PC-3 (cell line): ENCODE data around the gene EXOC6. TPM values are rescaled to one million over a fixed set of nuclear protein-coding genes. Genes with fewer than 3 reads are reported as not detected.

Experiments used
- ATAC-seq: fragments of 200-7000 bp; cut with Tn5 transposase; 2 replicates; pipeline ENCODE4 v1.9.1; 2020; ENCODE audit warnings: mild to moderate bottlenecking, moderate library complexity
- BruUV-seq: library from RNA; stranded (reverse); fragments of 400-500 nt; replicated peaks from 2 replicates; lab custom pipeline; 2021; lab: Mats Ljungman, UMichigan
- CTCF ChIA-PET: fragments of 300-600 bp; sonication (Branson Sonifier 250); formaldehyde crosslinking; loops from one replicate; lab custom pipeline; 2022; ENCODE audit warnings: antibody characterized with exemption; lab: Charles Lee
- POLR2A ChIA-PET: fragments of 300-600 bp; sonication (Branson Sonifier 250); formaldehyde crosslinking; loops from one replicate; lab custom pipeline; 2022; ENCODE audit warnings: antibody characterized with exemption; ENCODE audit not compliant: unreplicated experiment; lab: Charles Lee
- DNase-seq: peaks from one replicate; pipeline ENCODE4 v3.0.0-alpha.2; 2015
- H2AFZ ChIP-seq: fragments of 300-600 bp; sonication (generic); 2 replicates; pipeline ENCODE4 v1.6.0; 2016; ENCODE audit warnings: antibody characterized with exemption, low read length
- H3F3A ChIP-seq: fragments of 300-600 bp; sonication (generic); one replicate; pipeline ENCODE4 v1.6.0; 2017; ENCODE audit warnings: antibody characterized with exemption, low read length, control low read depth, mild to moderate bottlenecking; ENCODE audit not compliant: unreplicated experiment
- H3K27ac ChIP-seq: fragments of 300-600 bp; sonication (generic); 2 replicates; pipeline ENCODE4 v1.5.1; 2016; ENCODE audit warnings: mild to moderate bottlenecking, low read length
- H3K27me3 ChIP-seq: fragments of 300-600 bp; sonication (generic); 2 replicates; pipeline ENCODE4 v1.6.1; 2016; ENCODE audit warnings: low read length, mixed read lengths
- H3K36me3 ChIP-seq: fragments of 300-600 bp; sonication (generic); 2 replicates; pipeline ENCODE4 v1.6.1; 2016; ENCODE audit warnings: low read depth, mixed run types, low read length, mixed read lengths
- H3K4me1 ChIP-seq: fragments of 300-600 bp; sonication (generic); 2 replicates; pipeline ENCODE4 v1.5.1; 2016; ENCODE audit warnings: low read length; ENCODE audit not compliant: insufficient read depth
- H3K4me2 ChIP-seq: fragments of 300-600 bp; sonication (generic); 2 replicates; pipeline ENCODE4 v1.6.0; 2016; ENCODE audit warnings: low read length
- H3K4me3 ChIP-seq: fragments of 300-600 bp; sonication (generic); 2 replicates; pipeline ENCODE4 v1.5.1; 2016; ENCODE audit warnings: mild to moderate bottlenecking, low read length, mixed read lengths
- H3K79me2 ChIP-seq: fragments of 300-600 bp; sonication (generic); 2 replicates; pipeline ENCODE4 v1.6.1; 2017; ENCODE audit warnings: low read length, mixed read lengths
- H3K9ac ChIP-seq: fragments of 300-600 bp; sonication (generic); 2 replicates; pipeline ENCODE4 v1.6.0; 2016; ENCODE audit warnings: mild to moderate bottlenecking, low read length
- H3K9me2 ChIP-seq: fragments of 300-600 bp; sonication (generic); replicated peaks from 2 replicates; pipeline ENCODE4 v1.6.1; 2016; ENCODE audit warnings: mixed run types, low read length, mixed read lengths
- H3K9me3 ChIP-seq: fragments of 300-600 bp; sonication (generic); 2 replicates; pipeline ENCODE4 v1.6.1; 2016; ENCODE audit warnings: low read length, mixed read lengths
- H4K20me1 ChIP-seq: fragments of 300-600 bp; sonication (generic); 2 replicates; pipeline ENCODE4 v1.6.1; 2016; ENCODE audit warnings: low read length, mixed read lengths
- CTCF ChIP-seq: fragments of 300-600 bp; sonication (generic); conservative IDR thresholded peaks from 2 replicates; pipeline ENCODE4 v1.5.1; 2017; ENCODE audit warnings: antibody characterized with exemption, low read depth, mild to moderate bottlenecking, low read length
- EZH2 ChIP-seq: fragments of 300-600 bp; sonication (generic); IDR thresholded peaks from one replicate; pipeline ENCODE4 v1.6.1; 2017; ENCODE audit warnings: antibody characterized with exemption, mild to moderate bottlenecking, low read length; ENCODE audit not compliant: unreplicated experiment
- EZH2phosphoT487 ChIP-seq: fragments of 300-600 bp; sonication (generic); IDR thresholded peaks from 2 replicates; pipeline ENCODE4 v1.6.1; 2018; ENCODE audit warnings: mild to moderate bottlenecking, antibody characterized with exemption, low read length, borderline replicate concordance
- intact Hi-C: fragments of 100-400 bp; cut with micrococcal nuclease; formaldehyde crosslinking; loops from 2 replicates; pipeline ENCODE4 v1.9.0; 2023
- total RNA-seq: library from RNA; depleted of rRNA; stranded (reverse); fragments of >200 nt; gene quantifications from 2 replicates; pipeline ENCODE4 v1.2.3, GENCODE V29; 2014

Gene EXOC6
- total RNA-seq, 1 experiment from 2014 or later = 5.7 TPM

- TF ChIP-seq CTCF (no peak), EZH2phosphoT487 (no peak), EZH2 (no peak)
- intact Hi-C loops = no loop called here
- H3K79me2 ChIP-seq = no peaks in the 10 kb centered on the region
- no peak overlapping the region for H3K4me2 ChIP-seq
- no peak overlapping the region for H3K27ac ChIP-seq
- H3K9me2 ChIP-seq = no peaks in the 10 kb centered on the region
- H3F3A ChIP-seq = no peaks in the 10 kb centered on the region
- H3K9ac ChIP-seq = no peak overlapping the region
- H3K4me3 ChIP-seq = no peak overlapping the region
- no peaks in the 10 kb centered on the region for H4K20me1 ChIP-seq
- POLR2A ChIA-PET = no interaction called here
- DNase-seq (no peak), ATAC-seq (no peak)
- no peaks in the 10 kb centered on the region for H3K36me3 ChIP-seq
- no peak overlapping the region for H2AFZ ChIP-seq
- no peaks in the 10 kb centered on the region; the same call in 1 of the 2 replicates for H3K9me3 ChIP-seq
- H3K4me1 ChIP-seq = no peaks in the 10 kb centered on the region
- no peaks in the 10 kb centered on the region for H3K27me3 ChIP-seq
- CTCF ChIA-PET = no interaction called here
- BruUV-seq = no TSS peak
These were observed 70.3 kb downstream of the EXOC6 start for GRCh38 chr10:92918603-92919002.

GRCh38 chr10:92920866-92921265, 72.5 kb downstream of the EXOC6 start:
- Histone ChIP-seq H3K4me1 (no peaks in the 10 kb centered on the region), H3K27me3 (no peaks in the 10 kb centered on the region), H3K79me2 (no peaks in the 10 kb centered on the region), H4K20me1 (no peaks in the 10 kb centered on the region), H3F3A (no peaks in the 10 kb centered on the region), H3K36me3 (no peaks in the 10 kb centered on the region), H3K4me3 (no peak overlapping the region), H3K9ac (no peak overlapping the region), H2AFZ (no peak overlapping the region), H3K9me3 (no peaks in the 10 kb centered on the region; the same call in 1 of the 2 replicates), H3K4me2 (no peak overlapping the region), H3K27ac (no peak overlapping the region), H3K9me2 (no peaks in the 10 kb centered on the region)
- no TSS peak for BruUV-seq
- DNase-seq = no peak
- no peak for ATAC-seq
- ChIA-PET CTCF (no interaction called here), POLR2A (no interaction called here)
- no peak for TF ChIP-seq CTCF
- TF ChIP-seq EZH2phosphoT487 = no peak
- TF ChIP-seq EZH2 = no peak
- intact Hi-C loops = no loop called here

GRCh38 chr10:92923416-92923815, 75.1 kb downstream of the EXOC6 start:
- Histone ChIP-seq H3K4me1 (no peaks in the 10 kb centered on the region), H3K9ac (no peak overlapping the region), H3K4me2 (no peak overlapping the region), H3F3A (no peaks in the 10 kb centered on the region), H3K4me3 (no peak overlapping the region), H3K9me2 (no peaks in the 10 kb centered on the region), H3K79me2 (no peaks in the 10 kb centered on the region), H3K9me3 (no peaks in the 10 kb centered on the region; the same call in 1 of the 2 replicates), H3K27me3 (no peaks in the 10 kb centered on the region), H2AFZ (no peak overlapping the region), H4K20me1 (no peaks in the 10 kb centered on the region), H3K27ac (no peak overlapping the region), H3K36me3 (no peaks in the 10 kb centered on the region)
- no TSS peak for BruUV-seq
- intact Hi-C loops = no loop called here
- TF ChIP-seq EZH2 (no peak), EZH2phosphoT487 (no peak), CTCF (no peak)
- POLR2A ChIA-PET = no interaction called here
- DNase-seq = no peak
- ATAC-seq = no peak
- CTCF ChIA-PET = no interaction called here
